Activated CD8-positive, alpha-beta memory T cell treated with anti-CD3 and anti-CD28 coated beads for 1 hour (primary cell): ENCODE measurements around the gene ASIC1.
A peak's percentile ranks its signal among the peaks of the same experiment; 100 is the strongest.
"Not testable (repeated sequence)": the region's sequence is repeated elsewhere in the genome, so short reads cannot be mapped to it uniquely, and the experiment has no call there.

Experiments
- DNase-seq, 2 donors: peaks; one replicate each; pipeline ENCODE4 v3.0.0-alpha.2; 2020; ENCODE audit warnings: low read depth in 1 of 2; ENCODE audit errors: extremely low read depth in 1 of 2

The ASIC1 gene

DNA sequence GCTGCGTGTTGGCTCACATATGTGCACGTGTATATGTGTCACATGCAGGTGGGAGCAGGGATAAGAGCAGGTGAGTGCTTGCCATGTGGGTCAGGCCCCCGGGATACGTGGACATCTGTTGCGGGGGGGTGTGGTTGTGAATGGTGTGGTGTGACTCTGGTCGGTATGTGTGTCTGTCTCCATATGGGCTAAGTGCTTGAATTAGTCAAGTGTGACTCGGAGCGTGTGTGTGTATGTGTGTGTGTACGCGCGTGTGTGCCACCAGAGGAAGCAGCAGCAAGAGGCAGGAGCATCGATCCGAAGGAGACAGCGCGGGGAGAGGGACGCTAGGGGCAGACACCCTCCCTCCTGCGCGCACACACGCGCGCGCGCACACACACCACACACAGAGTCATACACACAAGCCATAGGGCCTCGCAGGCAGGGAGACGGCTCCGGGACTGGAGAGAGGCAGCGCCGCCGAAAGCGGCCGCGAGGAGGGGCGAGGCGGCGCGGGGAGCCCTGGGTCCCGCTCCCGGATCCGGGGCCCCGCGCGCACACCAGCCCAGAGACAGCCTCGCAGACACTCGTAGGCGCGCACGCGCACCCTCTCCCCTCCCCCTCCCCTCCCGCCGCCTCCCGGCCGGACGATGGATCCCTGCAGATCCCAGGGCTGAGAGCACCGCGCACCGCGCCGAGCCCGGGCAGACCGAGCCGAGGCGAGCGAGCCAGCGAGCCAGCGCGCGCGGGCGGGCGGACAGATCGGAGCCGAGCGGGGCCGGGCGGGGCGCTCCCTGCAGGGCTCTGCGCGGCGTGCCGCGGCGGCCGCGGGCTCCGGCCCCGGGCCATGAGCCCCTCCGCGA, at the start of gene ASIC1:
ASIC1 (plus strand) TSS at position 597 of the 842 bp plus-strand sequence. CDS start 1,171 bp downstream, outside the sequence.
- no peak for DNase-seq

DNA sequence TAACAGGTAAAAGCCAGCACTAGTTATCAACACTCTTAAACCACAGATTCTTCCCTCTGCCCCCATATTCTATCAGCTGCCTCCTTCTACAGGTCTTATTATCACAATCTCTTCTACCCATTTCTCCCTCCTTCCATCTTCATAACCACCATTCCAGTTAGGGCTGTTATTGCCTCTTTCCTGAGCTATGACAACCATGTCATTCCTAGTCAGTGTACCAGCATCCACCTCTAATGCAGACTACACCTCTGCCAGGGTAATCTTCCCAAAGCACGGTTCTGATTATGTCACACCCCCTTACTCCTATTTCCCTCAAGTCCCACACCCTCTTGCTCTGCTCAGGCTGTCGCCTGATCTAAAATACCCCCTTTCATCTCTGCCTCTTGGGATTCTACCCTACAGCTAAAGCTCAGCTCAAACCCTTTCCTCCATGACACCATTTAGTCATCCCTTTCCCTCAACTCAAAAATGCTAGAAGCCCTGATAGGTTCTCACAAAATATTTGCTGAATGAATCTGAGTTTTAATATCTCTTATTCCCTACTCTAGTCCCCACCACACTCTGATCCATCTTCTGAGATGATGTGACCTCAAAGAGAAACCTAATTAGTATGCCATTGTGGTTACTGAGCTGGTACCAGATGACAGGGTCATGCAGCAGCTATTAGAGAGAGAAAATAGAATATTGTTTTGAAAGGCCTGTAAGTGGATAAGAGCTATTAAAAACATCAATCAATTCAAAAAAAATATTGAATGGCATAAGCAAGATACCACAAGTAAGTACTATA, 43.8 kb upstream of the ASIC1 start:
- no peak for DNase-seq

DNA sequence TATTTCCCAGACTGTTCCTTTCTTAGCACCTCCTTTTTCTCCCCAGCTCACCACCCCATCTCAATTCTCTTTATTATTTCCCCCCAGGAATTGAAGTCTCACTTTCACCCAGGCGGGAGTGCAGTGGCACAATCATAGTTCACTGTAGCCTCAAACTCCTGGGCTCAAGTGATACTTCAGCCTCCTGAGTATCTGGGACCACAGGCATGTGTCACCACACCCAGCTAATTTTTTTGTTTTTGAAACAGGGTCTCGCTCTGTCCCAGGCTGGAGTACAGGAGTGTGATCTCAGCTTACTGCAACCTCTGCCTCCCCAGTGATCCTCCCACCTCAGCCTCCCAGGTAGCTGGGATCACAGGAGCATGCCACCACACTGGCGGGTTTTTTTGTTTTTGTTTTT, 43.1 kb upstream of the ASIC1 start:
- no peak for DNase-seq

DNA sequence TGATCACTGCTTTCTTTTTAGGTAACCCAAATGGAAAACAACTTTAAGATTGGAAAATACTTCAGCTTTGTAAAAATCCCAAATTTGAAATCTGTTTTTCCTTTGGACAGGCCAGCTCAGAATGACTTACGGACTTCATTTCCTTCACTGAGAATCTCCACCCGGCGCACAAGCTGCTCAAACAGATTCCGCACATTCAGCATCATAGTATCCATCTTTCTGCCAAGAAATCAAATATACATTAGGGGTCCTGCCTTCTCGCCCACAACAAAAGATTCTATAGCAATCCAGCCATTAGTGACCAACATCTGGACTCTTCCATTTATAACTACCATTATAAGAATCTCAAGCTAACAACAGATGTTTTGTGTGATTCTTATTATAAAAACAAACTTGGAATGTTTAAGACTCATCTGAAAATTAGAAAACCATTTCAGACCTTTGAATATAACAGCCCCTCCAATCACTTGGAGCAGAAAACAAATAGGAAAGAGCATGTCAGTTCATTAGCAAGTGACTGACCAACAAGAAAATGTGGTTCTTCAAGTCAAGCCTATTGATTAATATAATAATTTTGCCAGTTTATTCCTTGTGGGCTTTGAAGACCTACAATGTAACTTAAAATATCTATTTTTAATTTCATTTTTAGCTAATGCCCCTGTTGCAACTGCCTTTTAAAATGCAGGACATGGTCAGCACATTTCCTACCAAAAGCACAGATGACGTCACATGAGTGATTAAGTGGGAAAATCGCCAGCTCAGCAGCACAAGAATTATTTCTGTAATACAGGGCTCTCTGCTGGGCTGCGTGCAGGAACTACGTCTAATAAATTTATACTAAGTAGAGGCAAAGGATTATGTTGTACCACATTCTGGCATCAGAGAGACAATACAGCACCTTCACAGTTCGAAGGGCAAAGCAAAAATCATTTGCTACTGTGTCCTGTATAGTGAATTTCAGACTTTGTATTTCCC, 40.6 kb upstream of the ASIC1 start:
- no peak for DNase-seq

DNA sequence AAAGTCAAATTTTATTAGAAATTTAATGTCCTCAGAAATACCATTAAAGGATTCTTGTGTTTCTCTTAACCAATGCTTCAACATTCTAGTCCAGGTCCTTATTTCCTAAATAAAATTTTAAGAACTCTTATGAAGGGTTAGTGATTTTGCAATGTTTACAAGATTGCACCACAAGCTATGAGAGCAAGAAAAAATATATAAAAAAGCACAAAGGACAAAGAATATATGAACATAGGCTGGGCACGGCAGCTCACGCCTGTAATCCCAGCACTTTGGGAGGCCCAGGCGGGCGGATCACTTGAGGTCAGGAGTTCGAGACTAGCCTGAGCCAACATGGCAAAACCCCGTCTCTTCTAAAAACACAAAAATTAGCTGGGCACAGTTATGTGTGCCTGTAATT, 39.8 kb upstream of the ASIC1 start:
- DNase-seq, result no peak

DNA sequence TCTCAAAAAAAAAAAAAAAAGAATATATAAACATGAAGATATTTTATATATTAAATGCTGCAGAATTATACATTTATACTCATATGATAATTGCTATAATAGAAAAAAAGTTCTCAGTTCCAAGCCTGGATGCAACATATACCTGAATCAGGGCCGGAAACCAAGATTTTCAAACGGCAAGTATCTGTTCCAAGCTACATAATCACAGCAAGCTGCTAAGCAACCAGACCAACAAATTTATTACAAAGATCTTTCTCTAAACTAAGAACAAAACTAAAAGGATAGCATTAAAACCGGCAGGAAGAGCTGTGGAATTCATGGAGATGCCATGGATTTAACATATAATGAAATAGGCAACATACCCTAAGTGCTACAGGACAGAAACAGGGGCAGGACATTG, 39.2 kb upstream of the ASIC1 start:
- no peak for DNase-seq

DNA sequence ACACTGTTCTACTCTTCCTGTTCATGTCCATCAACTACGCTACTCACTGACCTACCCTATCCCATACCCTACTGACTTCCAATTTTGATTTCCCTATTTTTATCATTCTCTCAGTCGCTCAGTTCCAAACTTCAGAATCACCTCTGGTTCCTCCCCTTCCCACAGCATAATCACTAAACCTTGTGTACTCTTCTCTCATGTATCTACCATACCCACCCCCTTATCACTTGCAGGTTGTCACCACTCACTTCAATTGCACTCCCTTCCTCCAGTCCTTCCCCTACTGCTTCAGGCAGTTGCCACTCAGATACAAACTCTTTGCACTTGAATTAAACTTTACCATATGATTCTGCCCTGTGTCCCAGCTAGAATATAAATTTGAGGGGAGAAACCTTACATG, 38.4 kb upstream of the ASIC1 start:
- no peak for DNase-seq

DNA sequence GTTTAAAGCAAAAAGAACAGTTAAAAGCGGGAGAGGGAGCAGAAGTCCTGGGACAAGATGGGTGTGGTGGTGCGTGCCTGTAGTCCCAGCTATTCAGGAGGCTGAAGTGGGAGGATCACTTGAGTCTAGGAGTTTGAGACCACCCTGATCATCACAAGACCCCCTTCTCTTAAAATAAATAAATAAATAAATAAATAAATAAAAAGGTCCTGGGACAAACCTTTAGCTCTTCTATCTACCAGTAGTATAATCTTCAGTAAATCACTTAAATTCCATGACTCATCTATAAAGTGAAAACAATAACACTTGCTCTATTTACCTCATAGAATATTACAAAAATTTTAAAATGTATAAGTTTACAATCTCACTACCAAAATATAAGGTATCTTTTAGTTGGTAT, 37.9 kb upstream of the ASIC1 start:
- DNase-seq, result no peak

DNA sequence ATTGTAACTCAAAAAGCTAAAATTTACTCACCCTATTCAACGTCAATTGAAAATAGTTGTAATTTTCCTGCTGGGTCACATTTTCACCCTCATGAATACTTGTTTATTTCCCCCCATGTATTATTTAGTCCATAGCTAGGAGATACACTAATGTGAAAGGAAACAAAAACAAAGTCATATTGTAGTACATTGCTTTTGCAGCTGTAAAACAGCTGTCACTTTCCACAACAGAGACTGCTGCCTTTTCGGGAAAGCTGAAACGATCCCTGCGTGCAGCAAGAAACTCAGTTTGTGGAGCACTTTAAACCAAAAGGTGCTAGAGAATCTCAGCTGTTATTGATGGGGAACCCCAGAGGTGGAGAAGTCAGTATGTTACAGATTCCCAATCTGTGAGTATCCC, 36.4 kb upstream of the ASIC1 start:
- no peak for DNase-seq

DNA sequence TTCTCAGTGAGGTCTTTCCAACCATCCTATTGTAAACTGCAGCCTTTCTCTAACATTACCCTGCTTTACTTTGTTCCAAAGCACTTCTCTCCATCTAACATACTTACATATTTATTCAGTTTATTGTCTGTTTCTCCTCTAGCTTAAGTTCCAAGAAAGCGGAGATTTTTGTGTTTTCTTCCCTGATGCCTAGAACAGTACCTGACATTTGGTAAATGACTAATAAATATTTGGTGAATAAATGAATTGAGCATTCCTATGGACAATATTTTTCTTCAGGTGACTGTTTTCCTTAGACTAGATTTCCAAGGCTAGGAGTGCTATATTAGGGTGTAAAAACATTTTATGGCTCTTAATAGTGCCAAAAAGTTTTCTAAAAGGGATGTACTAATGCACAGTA, 34.5 kb upstream of the ASIC1 start:
- no peak for DNase-seq

DNA sequence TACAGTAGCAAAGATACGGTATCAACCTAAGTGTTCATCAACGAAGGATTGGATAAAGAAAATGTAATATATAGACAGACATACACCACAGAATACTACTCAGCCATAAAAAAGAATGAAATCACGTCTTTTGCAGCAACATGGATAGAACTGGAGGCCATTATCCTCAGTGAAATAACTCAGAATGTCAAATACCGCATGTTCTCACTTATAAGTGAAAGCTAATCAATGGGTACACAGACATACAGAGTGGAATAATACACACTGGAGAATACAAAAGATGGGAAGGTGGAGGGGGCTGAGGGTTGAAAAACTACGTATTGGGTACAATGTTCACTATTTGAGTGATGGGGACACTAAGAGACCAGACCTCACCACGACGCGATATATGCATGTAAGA, 33.2 kb upstream of the ASIC1 start:
- DNase-seq, result no peak

DNA sequence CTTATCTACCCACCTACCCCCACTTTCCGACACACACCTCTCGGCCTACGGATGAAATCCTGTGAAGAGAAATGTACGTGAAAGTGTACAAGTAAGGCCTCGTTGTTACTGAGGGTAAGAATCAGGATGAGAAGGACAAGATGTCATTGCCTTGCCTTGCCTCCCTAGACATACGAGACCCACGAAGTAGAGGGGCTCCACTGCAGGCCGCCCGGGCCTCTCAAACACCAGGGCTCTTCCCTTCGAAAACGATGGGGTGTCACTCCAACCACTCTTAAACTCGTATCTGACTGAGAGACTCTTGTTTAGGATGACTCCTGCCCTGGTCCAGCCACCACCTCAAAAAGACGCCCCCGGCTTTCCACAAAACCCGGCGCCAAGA, 32.6 kb upstream of the ASIC1 start:
- DNase-seq, result no peak

DNA sequence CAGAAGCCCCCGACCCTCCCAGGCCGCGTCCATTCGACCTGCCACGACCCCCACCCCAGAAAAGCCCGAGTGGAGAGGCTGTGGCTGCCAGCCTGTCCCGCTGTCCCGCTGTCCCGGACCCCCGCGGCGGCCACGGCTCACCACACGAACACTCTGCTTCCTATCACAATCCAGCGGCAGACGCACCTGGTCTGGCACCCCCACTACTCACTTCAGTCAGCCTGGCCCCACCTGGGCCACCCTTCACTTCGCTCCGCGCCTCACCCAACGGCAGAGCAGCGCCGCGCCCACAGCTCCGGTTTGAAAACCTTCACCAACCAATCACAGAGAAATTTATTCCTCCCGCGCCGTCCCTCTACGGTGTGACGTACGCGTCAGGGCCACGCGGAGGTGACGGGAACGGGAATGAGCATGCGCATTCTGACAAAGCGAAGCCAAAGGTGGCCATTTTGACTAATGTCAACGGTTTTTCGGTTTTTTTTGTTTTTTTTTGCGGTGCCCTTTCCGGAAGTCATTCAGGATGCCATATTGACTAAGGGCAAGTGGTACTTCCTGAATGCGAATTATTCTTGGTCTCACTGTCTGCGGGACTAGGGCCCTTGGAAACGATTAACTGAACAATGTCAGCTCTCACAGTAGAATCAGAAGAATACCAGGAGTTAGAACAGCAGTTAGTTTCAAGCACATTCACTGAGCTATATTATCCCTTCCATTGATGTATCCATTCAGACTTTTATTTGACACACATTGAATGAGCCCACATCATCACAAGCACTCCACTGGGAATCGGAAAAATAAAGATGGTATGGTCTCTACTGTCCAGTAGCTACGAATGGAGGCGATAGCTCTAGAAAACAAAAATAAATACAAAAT, 32.0 kb upstream of the ASIC1 start, which contains the start of gene RACGAP1:
RACGAP1 (minus strand) TSS at position 308 of the 873 bp plus-strand sequence. CDS start 8,779 bp downstream, outside the sequence.
- DNase-seq, result peak; percentile 84 to 94

DNA sequence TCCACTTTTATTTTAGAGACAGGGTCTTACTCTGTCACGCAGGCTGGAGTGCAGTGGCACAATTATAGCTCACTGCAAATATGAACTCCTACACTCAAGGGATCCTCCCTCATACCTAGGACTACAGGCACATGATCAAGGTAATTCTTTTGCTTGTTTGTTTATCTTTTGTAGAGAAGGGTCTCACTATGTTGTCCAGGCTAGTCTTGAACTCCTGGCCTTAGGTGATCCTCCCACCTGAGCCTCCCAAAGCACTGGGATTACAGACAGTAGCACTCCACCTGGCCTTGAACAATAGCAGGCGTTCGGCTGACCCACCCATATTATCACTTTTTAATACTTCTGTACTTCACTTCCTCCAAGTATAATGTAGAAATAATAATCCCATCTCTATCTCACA, 30.7 kb upstream of the ASIC1 start:
- no peak for DNase-seq

DNA sequence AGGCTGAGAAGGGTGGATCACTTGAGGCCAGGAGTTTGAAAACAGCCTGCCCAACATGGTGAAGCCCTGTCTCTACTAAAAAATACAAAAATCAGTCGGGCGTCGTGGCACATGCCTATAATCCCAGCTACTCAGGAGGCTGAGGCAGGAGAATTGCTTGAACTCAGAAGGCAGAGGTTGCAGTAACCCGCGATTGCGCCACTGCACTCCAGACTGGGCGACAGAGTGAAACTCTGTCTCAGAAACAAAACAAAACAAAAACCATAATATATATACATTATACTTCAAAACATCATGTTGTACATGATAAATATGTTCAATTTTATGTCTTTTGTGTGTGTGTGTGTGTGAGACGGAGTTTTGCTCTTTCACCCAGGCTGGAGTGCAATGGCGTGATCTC, 26.9 kb upstream of the ASIC1 start:
- DNase-seq, result not testable (repeated sequence)

DNA sequence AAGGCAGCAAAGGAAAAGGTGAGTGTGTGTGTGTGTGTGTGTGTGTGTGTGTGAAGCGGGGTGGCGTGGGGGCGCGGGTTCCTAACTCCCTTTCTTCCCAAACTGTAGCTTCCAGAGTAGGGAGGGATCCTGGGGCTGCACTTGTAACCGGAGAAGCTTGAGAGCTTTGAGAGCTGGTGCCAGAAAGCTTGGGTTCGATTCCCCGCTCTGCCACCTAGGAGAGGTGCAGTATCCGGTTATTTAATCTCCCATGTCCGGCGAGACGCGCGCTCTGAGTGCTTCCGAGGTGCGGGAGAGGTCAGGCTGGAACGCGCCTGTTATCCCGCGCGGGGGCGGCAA, 24.9 kb upstream of the ASIC1 start:
- no peak for DNase-seq

DNA sequence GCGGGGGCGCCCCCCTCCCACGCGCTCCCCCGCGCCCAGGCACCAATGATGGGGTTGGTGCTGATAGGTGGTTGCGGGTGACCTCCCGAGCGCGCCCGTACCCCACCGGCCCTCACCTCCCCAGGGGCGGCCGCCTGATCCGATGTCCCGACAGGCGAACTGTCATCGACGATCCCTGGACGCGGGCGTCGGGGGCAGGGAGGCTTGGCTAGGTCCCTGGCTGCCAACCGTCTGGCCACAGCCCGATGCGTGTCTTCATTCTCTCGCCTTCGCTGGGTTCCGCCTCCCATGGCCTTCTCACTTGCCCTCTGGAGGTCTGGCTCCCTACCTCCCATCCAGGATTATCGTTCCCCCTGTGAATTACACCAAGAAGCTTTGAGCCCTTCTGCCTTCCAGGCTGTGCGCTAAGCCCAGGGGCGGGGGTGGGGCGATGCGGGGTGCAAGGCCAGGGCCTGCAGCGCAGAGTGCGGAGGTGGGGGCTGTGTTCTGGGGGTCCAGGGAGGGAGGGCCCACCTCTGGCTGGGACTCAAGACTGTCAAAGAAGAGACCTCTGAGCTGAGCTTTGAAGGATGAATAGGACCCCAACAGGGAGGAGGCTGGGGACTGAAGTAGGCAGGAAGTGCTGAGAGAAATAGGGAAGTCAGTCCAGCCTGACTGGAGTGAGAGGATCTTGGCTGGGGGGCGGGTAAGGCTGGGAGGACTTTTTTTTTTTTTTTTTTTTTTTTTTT, 24.4 kb upstream of the ASIC1 start:
- no peak for DNase-seq

DNA sequence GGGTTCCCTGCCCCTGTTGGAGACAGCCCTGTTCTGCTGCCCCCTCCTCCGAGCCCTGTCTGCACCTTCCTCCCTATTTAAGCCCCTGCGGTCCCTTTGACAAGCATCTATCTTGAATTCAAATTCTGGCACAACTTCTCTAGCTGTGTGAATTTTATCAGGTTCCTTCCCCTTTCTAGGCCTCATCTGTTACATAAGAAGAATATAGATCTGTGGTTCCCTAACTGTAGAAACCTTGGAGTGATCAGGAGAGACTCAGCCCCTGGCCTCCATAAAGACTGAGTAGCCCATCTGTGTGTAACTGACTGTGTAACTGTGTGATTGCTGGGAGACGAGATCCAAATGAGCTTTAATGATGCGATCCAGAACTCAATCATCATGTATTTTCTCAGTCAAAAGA, 19.1 kb upstream of the ASIC1 start:
- DNase-seq, result no peak

DNA sequence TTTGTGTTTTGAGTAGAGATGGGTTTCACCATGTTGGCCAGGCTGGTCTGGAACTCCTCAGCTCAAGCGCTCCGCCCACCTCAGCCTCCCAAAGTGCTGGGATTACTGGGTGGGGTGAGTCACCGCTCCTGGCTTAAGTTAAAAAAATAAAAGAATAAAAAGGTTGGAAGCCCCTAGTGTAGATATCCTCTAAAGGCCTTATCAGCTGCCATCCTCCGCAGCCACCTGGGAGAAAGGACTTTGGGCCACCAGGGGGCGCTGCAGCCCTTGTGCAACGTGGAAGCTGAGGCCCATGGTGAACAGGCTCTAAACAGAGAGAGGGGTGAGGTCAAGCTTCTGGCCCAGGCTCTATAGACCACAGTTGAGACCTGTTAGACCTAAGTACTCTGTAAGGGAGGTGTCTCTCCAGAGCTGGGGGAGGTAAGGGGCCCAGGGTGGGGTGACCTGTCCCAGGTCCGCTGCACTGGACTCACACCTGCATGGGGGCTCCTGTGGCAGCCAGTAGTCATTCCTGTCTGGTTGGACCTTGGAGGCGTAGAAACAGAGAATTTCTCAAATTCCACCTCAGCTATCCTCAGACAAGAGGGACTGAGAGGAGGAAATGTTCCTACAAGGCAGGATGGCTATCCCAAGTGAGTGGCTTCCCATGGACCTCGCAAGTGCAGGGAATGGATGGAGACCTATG, 18.1 kb upstream of the ASIC1 start:
- DNase-seq, result peak; percentile 61 to 84
